ENCODE measurements around the gene IFNL3.

- TF ChIP-seq CTCF (IDR thresholded peaks at IDR 0.05): no peak
- no peak for TF ChIP-seq POLR2A (IDR thresholded peaks at IDR 0.05)
Observed at GRCh38 chr19:39257227-39257626, 12.4 kb upstream of the IFNL3 start.

All from heart left ventricle (tissue), 13 donors.